HG02610 (cell line): ENCODE measurements around the gene P2RX6.
A peak's percentile ranks its signal among the peaks of the same experiment; 100 is the strongest.
"Not testable (repeated sequence)": the region's sequence is repeated elsewhere in the genome, so short reads cannot be mapped to it uniquely, and the experiment has no call there.

Experiments used
- ATAC-seq: cut with Tn5 transposase; IDR thresholded peaks from one replicate; pipeline ENCODE4 v1.9.1; 2021; ENCODE audit warnings: mild to moderate bottlenecking, moderate library complexity; ENCODE audit not compliant: unreplicated experiment

The P2RX6 gene

GRCh38 chr22:20994128-20994901, 20.6 kb upstream of the P2RX6 start:
- ATAC-seq: no peak

- no peak for ATAC-seq
These were observed 20.1 kb upstream of the P2RX6 start for GRCh38 chr22:20994902-20995241.

- no peak for ATAC-seq
These were observed 19.5 kb upstream of the P2RX6 start for GRCh38 chr22:20995329-20996030.

GRCh38 chr22:20996031-20996410, 18.9 kb upstream of the P2RX6 start:
- ATAC-seq: no peak

- ATAC-seq: no peak
These were observed 18.1 kb upstream of the P2RX6 start for GRCh38 chr22:20996598-20997535.

- no peak for ATAC-seq
These were observed 17.3 kb upstream of the P2RX6 start for GRCh38 chr22:20997536-20998257.

- no peak for ATAC-seq
These were observed 16.3 kb upstream of the P2RX6 start for GRCh38 chr22:20998411-20999336.

- ATAC-seq: no peak
These were observed 15.4 kb upstream of the P2RX6 start for GRCh38 chr22:20999350-21000206.

GRCh38 chr22:21000207-21000986, 14.6 kb upstream of the P2RX6 start:
- no peak for ATAC-seq

GRCh38 chr22:21000987-21001600, 13.9 kb upstream of the P2RX6 start:
- no peak for ATAC-seq

GRCh38 chr22:21001601-21002325, 13.2 kb upstream of the P2RX6 start, which contains the start of gene THAP7:
Gene THAP7 (minus strand): TSS chr22:21002118. CDS start chr22:21001911, 207 bp downstream.
- ATAC-seq: peak; percentile 83

GRCh38 chr22:21003782-21004181, 11.2 kb upstream of the P2RX6 start:
- ATAC-seq: no peak

GRCh38 chr22:21009208-21009607, 5.8 kb upstream of the P2RX6 start:
- not testable (repeated sequence) for ATAC-seq

- no peak for ATAC-seq
These were observed 5.1 kb upstream of the P2RX6 start for GRCh38 chr22:21009638-21010425.

- ATAC-seq: no peak
These were observed 4.4 kb upstream of the P2RX6 start for GRCh38 chr22:21010426-21011113.
